ENCODE measurements around the gene TRPM4.

DNA sequence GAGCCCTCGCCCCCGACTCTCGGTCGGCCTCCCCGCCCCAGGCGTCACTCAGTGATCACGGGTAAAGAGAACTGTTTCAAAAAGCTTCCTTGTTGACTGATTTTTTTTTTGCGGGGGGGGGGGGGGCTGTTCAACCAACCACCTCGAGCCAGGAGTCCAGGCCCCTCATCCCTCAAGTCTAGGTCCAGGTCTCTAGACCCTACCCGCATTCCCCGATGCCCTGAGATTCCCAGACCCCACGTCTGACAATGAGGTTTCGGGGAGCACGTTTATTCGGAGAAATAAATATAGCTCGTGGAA lies 6.7 kb upstream of the TRPM4 start:
- TF ChIP-seq, protein P1, sequence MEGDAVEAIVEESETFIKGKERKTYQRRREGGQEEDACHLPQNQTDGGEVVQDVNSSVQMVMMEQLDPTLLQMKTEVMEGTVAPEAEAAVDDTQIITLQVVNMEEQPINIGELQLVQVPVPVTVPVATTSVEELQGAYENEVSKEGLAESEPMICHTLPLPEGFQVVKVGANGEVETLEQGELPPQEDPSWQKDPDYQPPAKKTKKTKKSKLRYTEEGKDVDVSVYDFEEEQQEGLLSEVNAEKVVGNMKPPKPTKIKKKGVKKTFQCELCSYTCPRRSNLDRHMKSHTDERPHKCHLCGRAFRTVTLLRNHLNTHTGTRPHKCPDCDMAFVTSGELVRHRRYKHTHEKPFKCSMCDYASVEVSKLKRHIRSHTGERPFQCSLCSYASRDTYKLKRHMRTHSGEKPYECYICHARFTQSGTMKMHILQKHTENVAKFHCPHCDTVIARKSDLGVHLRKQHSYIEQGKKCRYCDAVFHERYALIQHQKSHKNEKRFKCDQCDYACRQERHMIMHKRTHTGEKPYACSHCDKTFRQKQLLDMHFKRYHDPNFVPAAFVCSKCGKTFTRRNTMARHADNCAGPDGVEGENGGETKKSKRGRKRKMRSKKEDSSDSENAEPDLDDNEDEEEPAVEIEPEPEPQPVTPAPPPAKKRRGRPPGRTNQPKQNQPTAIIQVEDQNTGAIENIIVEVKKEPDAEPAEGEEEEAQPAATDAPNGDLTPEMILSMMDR (conservative IDR thresholded peaks at IDR 0.05 in 1 of 2, IDR thresholded peaks at IDR 0.05 in 1 of 2; ENCODE audit: extremely low read depth in 1 of 2, insufficient read depth in 1 of 2, low read depth in 1 of 2, low read length in 2 of 2) = no peak
- no peak for TF ChIP-seq EZH2 (IDR thresholded peaks at IDR 0.05; ENCODE audit: borderline replicate concordance, low read length)

Data from mammary epithelial cell (primary cell).